GM23338 (cell line): ENCODE data around the gene PHRF1. TPM values are rescaled to one million over a fixed set of nuclear protein-coding genes. Genes with fewer than 3 reads are reported as not detected.

Experiments
- ATAC-seq: fragments of 200-7000 bp; cut with Tn5 transposase; 3 replicates; pipeline ENCODE4 v1.9.1; 2020
- DNase-seq: peaks from one replicate; pipeline ENCODE4 v3.0.0-alpha.2; 2015; ENCODE audit warnings: low spot score
- H2AFZ ChIP-seq: fragments of 200-600 bp; sonication (generic); 2 replicates; pipeline ENCODE4 v1.8.0; 2016; ENCODE audit warnings: antibody characterized with exemption, mild to moderate bottlenecking, moderate library complexity
- H3F3A ChIP-seq: fragments of 200-600 bp; sonication (generic); replicated peaks from 2 replicates; pipeline ENCODE4 v1.8.0; 2017; ENCODE audit warnings: antibody characterized with exemption, mixed run types, low read depth
- H3K27ac ChIP-seq: fragments of 200-600 bp; sonication (generic); 2 replicates; pipeline ENCODE4 v1.6.1; 2016; ENCODE audit warnings: low read depth
- H3K27me3 ChIP-seq: fragments of 200-600 bp; sonication (generic); 2 replicates; pipeline ENCODE4 v1.8.0; 2016; ENCODE audit warnings: mild to moderate bottlenecking, mixed run types, moderate library complexity; ENCODE audit not compliant: insufficient read depth
- H3K36me3 ChIP-seq: fragments of 200-600 bp; sonication (generic); 2 replicates; pipeline ENCODE4 v1.8.0; 2016; ENCODE audit warnings: mild to moderate bottlenecking; ENCODE audit not compliant: insufficient read depth
- H3K4me1 ChIP-seq: fragments of 200-600 bp; sonication (generic); 2 replicates; pipeline ENCODE4 v1.8.0; 2016; ENCODE audit warnings: mild to moderate bottlenecking, moderate library complexity; ENCODE audit not compliant: insufficient read depth
- H3K4me2 ChIP-seq: fragments of 200-600 bp; sonication (generic); 2 replicates; pipeline ENCODE4 v1.7.1; 2017; ENCODE audit warnings: mixed run types
- H3K4me3 ChIP-seq: fragments of 200-600 bp; sonication (generic); 2 replicates; pipeline ENCODE4 v1.6.1; 2016; ENCODE audit warnings: mixed run types
- H3K79me2 ChIP-seq: fragments of 200-600 bp; sonication (generic); replicated peaks from 2 replicates; pipeline ENCODE4 v1.8.0; 2017; ENCODE audit warnings: mild to moderate bottlenecking; ENCODE audit not compliant: insufficient read depth
- H3K9me2 ChIP-seq: fragments of 200-600 bp; sonication (generic); 2 replicates; pipeline ENCODE4 v1.8.0; 2017; ENCODE audit not compliant: insufficient read depth
- H4K20me1 ChIP-seq: fragments of 200-600 bp; sonication (generic); replicated peaks from 2 replicates; pipeline ENCODE4 v1.8.0; 2017; ENCODE audit warnings: mild to moderate bottlenecking; ENCODE audit not compliant: insufficient read depth
- H3K27ac Mint-ChIP-seq: 2 replicates; pipeline ENCODE4 v1.8.0; 2020; ENCODE audit warnings: inconsistent platforms, mild to moderate bottlenecking, moderate library complexity, mixed read lengths
- H3K27me3 Mint-ChIP-seq: 3 replicates; pipeline ENCODE4 v1.8.0; 2022; ENCODE audit warnings: low read depth, mild to moderate bottlenecking, moderate library complexity, mixed read lengths, inconsistent platforms; ENCODE audit not compliant: insufficient read depth, poor library complexity
- H3K36me3 Mint-ChIP-seq: 3 replicates; pipeline ENCODE4 v1.8.0; 2021; ENCODE audit warnings: low read depth, mild to moderate bottlenecking, inconsistent platforms, moderate library complexity, mixed read lengths
- H3K4me1 Mint-ChIP-seq: 3 replicates; pipeline ENCODE4 v1.8.0; 2020; ENCODE audit warnings: mild to moderate bottlenecking, inconsistent platforms, mixed read lengths
- H3K4me3 Mint-ChIP-seq: 3 replicates; pipeline ENCODE4 v1.8.0; 2021; ENCODE audit warnings: moderate library complexity, mild to moderate bottlenecking, inconsistent platforms, mixed read lengths
- H3K9me3 Mint-ChIP-seq: 3 replicates; pipeline ENCODE4 v1.8.0; 2020; ENCODE audit warnings: moderate library complexity, mild to moderate bottlenecking, inconsistent platforms, mixed read lengths
- CREB1 ChIP-seq: fragments of 250-450 bp; sonication (Bioruptor Pico); IDR thresholded peaks from 2 replicates; pipeline ENCODE4 v1.5.0; 2020; ENCODE audit warnings: low read depth, mild to moderate bottlenecking, moderate library complexity
- ETS1 ChIP-seq: IDR thresholded peaks from 2 replicates; pipeline ENCODE4 v1.6.1; 2016; ENCODE audit warnings: antibody characterized with exemption
- EZH2 ChIP-seq: fragments of 200-600 bp; sonication (generic); IDR thresholded peaks from one replicate; pipeline ENCODE4 v1.8.0; 2017; ENCODE audit warnings: antibody characterized with exemption, mild to moderate bottlenecking, low read depth; ENCODE audit not compliant: unreplicated experiment
- JUNB ChIP-seq: IDR thresholded peaks from one replicate; pipeline ENCODE4 v1.6.1; 2016; ENCODE audit warnings: antibody characterized with exemption; ENCODE audit not compliant: unreplicated experiment
- NANOG ChIP-seq: IDR thresholded peaks from 2 replicates; pipeline ENCODE4 v1.6.1; 2016; ENCODE audit warnings: antibody characterized with exemption, borderline replicate concordance
- POLR2AphosphoS5 ChIP-seq: IDR thresholded peaks from 2 replicates; pipeline ENCODE4 v1.6.1; 2016; ENCODE audit warnings: antibody characterized with exemption, low read depth
- polyA plus RNA-seq: library from polyadenylated mRNA; unstranded; fragments of >200 nt; fragmentation: Nextera tagmentation; extraction: Ambion mirVana; gene quantifications from 2 replicates; pipeline ENCODE4 v1.2.1, GENCODE V29; 2016
- total RNA-seq: library from RNA; depleted of rRNA; stranded (reverse); fragments of >200 nt; shearing (Covaris generic); gene quantifications from 2 replicates; pipeline ENCODE4 v1.2.3, GENCODE V29; 2014
- TF ChIP-seq, protein P1 (sequence below), 2 experiments: fragments of 200-600 bp in 1 of 2; sonication (generic) in 1 of 2; conservative IDR thresholded peaks; 2 replicates each; pipeline versions ENCODE4 v1.5.1 to v1.6.1; 2016 to 2017; ENCODE audit warnings: antibody characterized with exemption in 2 of 2, low read depth in 2 of 2, mild to moderate bottlenecking in 2 of 2, moderate library complexity in 1 of 2

The PHRF1 gene
- total and polyA plus RNA-seq, 2 experiments from 2014 or later, result 11.0 to 45.9 TPM

DNA sequence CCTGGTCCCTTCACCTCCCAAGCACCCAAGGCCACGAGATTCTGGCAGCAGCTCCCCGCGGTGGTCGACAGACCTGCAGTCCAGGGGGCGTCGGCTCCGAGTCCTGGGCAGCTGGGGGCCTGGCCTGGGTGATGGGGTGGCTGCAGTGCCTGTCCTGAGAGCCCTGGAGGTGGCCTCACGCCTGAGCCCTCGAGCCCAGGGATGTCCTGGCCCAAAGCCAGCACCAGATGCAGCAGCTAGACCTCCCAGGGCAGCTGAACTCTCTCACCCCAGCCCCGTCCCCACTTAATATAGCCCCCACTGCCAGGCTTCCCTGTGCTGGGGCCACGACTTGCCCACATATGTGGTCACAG, 22.3 kb upstream of the PHRF1 start (continued):
- TF ChIP-seq JUNB, result no peak
- TF ChIP-seq, protein P1, sequence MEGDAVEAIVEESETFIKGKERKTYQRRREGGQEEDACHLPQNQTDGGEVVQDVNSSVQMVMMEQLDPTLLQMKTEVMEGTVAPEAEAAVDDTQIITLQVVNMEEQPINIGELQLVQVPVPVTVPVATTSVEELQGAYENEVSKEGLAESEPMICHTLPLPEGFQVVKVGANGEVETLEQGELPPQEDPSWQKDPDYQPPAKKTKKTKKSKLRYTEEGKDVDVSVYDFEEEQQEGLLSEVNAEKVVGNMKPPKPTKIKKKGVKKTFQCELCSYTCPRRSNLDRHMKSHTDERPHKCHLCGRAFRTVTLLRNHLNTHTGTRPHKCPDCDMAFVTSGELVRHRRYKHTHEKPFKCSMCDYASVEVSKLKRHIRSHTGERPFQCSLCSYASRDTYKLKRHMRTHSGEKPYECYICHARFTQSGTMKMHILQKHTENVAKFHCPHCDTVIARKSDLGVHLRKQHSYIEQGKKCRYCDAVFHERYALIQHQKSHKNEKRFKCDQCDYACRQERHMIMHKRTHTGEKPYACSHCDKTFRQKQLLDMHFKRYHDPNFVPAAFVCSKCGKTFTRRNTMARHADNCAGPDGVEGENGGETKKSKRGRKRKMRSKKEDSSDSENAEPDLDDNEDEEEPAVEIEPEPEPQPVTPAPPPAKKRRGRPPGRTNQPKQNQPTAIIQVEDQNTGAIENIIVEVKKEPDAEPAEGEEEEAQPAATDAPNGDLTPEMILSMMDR (conservative IDR thresholded peaks at IDR 0.05; ENCODE audit: low read depth in 2 of 2), result no peak
- TF ChIP-seq ETS1, result no peak
- TF ChIP-seq POLR2AphosphoS5, result no peak

GRCh38 chr11:554428-555226, 21.6 kb upstream of the PHRF1 start:
- no peaks in the 10 kb centered on the region for H4K20me1 ChIP-seq
- peak overlapping the region; percentile 64 for H3K4me3 ChIP-seq
- peak overlapping the region; percentile 84; the same call in 1 of the 2 replicates for H2AFZ ChIP-seq
- no peaks in the 10 kb centered on the region for H3K79me2 ChIP-seq
- Mint-ChIP-seq H3K9me3 (peaks cover 2% of the 10 kb centered on the region; the same call in 1 of the 3 replicates), H3K4me1 (peaks cover 6% of the 10 kb centered on the region), H3K27me3 (peaks cover 23% of the 10 kb centered on the region), H3K36me3 (no peaks in the 10 kb centered on the region), H3K4me3 (peak overlapping the region; percentile 63; the same call in 2 of the 3 replicates), H3K27ac (no peak overlapping the region)
- peaks cover 28% of the 10 kb centered on the region for H3K27me3 ChIP-seq
- peak; percentile 46 for ATAC-seq
- H3K36me3 ChIP-seq, result no peaks in the 10 kb centered on the region
- H3K27ac ChIP-seq, result no peak overlapping the region
- 0 out of 2 replicates have a peak, but pooled peaks cover 7% of the 10 kb centered on the region for H3F3A ChIP-seq
- H3K4me2 ChIP-seq, result peak overlapping the region; percentile 87
- H3K4me1 ChIP-seq, result peaks cover 5% of the 10 kb centered on the region; the same call in 1 of the 2 replicates
- TF ChIP-seq NANOG, result no peak
- TF ChIP-seq, protein P1 (conservative IDR thresholded peaks at IDR 0.05; ENCODE audit: low read depth in 2 of 2), result peak; percentile 47 to 85
- 0 out of 2 replicates have a peak, but pooled peaks have one; percentile 15 for TF ChIP-seq ETS1
- TF ChIP-seq EZH2, result no peak
- peak; percentile 45; the same call in 1 of the 2 replicates for TF ChIP-seq CREB1
- peak; percentile 96 for DNase-seq
- no peaks in the 10 kb centered on the region for H3K9me2 ChIP-seq
